22Rv1 (cell line): Measurements from ENCODE around the gene TNNI2.

Experiments
- ZFX ChIP-seq: fragments of 450-650 bp; IDR thresholded peaks from 2 replicates; pipeline ENCODE4 v1.6.1; 2017; ENCODE audit warnings: antibody characterized with exemption, borderline replicate concordance
- TF ChIP-seq, protein P1 (sequence below): fragments of 450-650 bp; IDR thresholded peaks from 2 replicates; pipeline ENCODE4 v1.5.1; 2017; ENCODE audit warnings: mild to moderate bottlenecking

DNA sequence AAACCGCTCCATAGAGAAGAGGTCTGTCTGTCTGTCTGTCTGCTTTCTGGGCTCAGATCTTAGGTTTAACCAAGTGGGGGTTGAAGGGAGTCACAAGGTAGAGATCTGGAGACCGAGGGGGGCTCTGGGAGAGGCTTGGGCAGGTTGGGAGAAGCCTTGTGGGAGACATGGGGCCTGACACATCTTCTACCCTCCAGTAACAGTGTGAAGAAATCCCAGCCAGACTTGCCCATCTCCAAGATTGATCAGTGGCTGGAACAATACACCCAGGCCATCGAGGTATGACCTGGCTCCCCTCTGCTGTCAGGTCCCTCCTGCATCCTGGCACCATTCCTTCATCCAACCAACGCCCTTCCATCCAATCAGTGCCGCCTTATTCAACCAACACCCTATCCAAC lies 45.5 kb downstream of the TNNI2 start:
- TF ChIP-seq, protein P1, sequence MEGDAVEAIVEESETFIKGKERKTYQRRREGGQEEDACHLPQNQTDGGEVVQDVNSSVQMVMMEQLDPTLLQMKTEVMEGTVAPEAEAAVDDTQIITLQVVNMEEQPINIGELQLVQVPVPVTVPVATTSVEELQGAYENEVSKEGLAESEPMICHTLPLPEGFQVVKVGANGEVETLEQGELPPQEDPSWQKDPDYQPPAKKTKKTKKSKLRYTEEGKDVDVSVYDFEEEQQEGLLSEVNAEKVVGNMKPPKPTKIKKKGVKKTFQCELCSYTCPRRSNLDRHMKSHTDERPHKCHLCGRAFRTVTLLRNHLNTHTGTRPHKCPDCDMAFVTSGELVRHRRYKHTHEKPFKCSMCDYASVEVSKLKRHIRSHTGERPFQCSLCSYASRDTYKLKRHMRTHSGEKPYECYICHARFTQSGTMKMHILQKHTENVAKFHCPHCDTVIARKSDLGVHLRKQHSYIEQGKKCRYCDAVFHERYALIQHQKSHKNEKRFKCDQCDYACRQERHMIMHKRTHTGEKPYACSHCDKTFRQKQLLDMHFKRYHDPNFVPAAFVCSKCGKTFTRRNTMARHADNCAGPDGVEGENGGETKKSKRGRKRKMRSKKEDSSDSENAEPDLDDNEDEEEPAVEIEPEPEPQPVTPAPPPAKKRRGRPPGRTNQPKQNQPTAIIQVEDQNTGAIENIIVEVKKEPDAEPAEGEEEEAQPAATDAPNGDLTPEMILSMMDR, result no peak
- TF ChIP-seq ZFX, result no peak
